ENCODE data around the gene FAM83D.

GRCh38 chr20:38920851-38921250 lies 5.4 kb upstream of the FAM83D start:
- TF ChIP-seq POLR2AphosphoS5 (IDR thresholded peaks at IDR 0.05; ENCODE audit: insufficient read depth in 1 of 2, low read depth in 1 of 2) (no peak), CTCF (IDR thresholded peaks at IDR 0.05) (no peak)

All from vagina (tissue), 2 donors.